Astrocyte (in vitro differentiated cells and primary cell): ENCODE data around the gene GDF11.

Experiments used
- EZH2 ChIP-seq: IDR thresholded peaks from 2 replicates; pipeline ENCODE4 v1.6.1; 2012; ENCODE audit warnings: mild to moderate bottlenecking, low read length, inconsistent platforms; ENCODE audit not compliant: insufficient read depth
- TF ChIP-seq, protein P1 (sequence below): IDR thresholded peaks from 2 replicates; pipeline ENCODE4 v1.5.1; 2011; ENCODE audit warnings: low read depth, mild to moderate bottlenecking, inconsistent platforms, low read length, moderate library complexity; ENCODE audit not compliant: insufficient read depth

DNA sequence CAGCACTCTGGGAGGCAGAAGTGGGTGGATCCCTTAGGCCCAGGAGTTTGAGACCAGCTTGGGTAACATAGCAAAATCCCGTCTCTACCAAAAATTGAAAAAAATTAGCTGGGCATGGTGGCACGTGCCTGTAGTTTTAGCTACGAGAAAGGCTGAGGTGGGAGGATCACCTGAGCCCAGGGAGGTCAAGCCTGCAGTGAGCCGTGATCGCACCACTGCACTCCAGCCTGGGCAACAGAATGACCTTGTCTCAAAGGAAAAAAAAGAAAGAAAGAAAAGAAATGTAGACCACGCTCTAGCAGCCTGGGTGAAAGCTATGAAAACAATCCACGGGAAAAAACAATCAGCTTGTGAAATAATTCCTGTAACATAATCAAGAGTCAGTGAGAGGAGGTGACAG, 45.6 kb downstream of the GDF11 start:
- TF ChIP-seq, protein P1, sequence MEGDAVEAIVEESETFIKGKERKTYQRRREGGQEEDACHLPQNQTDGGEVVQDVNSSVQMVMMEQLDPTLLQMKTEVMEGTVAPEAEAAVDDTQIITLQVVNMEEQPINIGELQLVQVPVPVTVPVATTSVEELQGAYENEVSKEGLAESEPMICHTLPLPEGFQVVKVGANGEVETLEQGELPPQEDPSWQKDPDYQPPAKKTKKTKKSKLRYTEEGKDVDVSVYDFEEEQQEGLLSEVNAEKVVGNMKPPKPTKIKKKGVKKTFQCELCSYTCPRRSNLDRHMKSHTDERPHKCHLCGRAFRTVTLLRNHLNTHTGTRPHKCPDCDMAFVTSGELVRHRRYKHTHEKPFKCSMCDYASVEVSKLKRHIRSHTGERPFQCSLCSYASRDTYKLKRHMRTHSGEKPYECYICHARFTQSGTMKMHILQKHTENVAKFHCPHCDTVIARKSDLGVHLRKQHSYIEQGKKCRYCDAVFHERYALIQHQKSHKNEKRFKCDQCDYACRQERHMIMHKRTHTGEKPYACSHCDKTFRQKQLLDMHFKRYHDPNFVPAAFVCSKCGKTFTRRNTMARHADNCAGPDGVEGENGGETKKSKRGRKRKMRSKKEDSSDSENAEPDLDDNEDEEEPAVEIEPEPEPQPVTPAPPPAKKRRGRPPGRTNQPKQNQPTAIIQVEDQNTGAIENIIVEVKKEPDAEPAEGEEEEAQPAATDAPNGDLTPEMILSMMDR, result no peak
- no peak for TF ChIP-seq EZH2
